Gastrocnemius medialis (tissue), 4 donors: ENCODE results near the gene DOP1A. TPM values are rescaled to one million over a fixed set of nuclear protein-coding genes. Genes with fewer than 3 reads are reported as not detected.

ENCODE experiments used
- ATAC-seq, 2 donors: fragments of 150-250 bp; one replicate each; pipeline ENCODE4 v1.9.1; 2016
- DNase-seq, 2 donors: peaks; one replicate each; pipeline ENCODE4 v3.0.0-alpha.2; 2019
- H3K27ac ChIP-seq, 4 donors: fragments of 200-600 bp; sonication (generic); 1 replicate in 1 of 4; 2 replicates in 3 of 4; pipeline ENCODE4 v1.5.1; 2016 to 2018; ENCODE audit warnings: mild to moderate bottlenecking in 2 of 4, moderate library complexity in 1 of 4
- H3K27me3 ChIP-seq, 3 donors: fragments of 200-600 bp; sonication (generic) in 2 of 3; 1 replicate in 1 of 3; 2 replicates in 2 of 3; pipeline versions ENCODE4 v1.5.1 to v1.6.0; 2016 to 2019; ENCODE audit warnings: mild to moderate bottlenecking in 1 of 3, moderate library complexity in 1 of 3
- H3K36me3 ChIP-seq, 2 donors: fragments of 200-600 bp; sonication (generic) in 1 of 2; one replicate each; pipeline ENCODE4 v1.5.1; 2017 to 2018
- H3K4me1 ChIP-seq, 2 donors: fragments of 200-600 bp; sonication (generic) in 1 of 2; one replicate each; pipeline ENCODE4 v1.5.1; 2016 to 2017; ENCODE audit warnings: mild to moderate bottlenecking in 2 of 2
- H3K4me3 ChIP-seq, 4 donors: fragments of 200-600 bp; sonication (generic) in 3 of 4; 1 replicate in 1 of 4; 2 replicates in 3 of 4; pipeline ENCODE4 v1.5.1; 2016 to 2019; ENCODE audit warnings: mild to moderate bottlenecking in 2 of 4
- H3K9me3 ChIP-seq, 3 donors: fragments of 200-600 bp; sonication (generic) in 2 of 3; 1 replicate in 1 of 3; 2 replicates in 2 of 3; pipeline ENCODE4 v1.5.1; 2016 to 2019
- CTCF ChIP-seq, 5 experiments: fragments of 450-650 bp in 3 of 5; fragments of 200-600 bp in 2 of 5; sonication (generic) in 2 of 5; IDR thresholded peaks in 4 of 5; conservative IDR thresholded peaks in 1 of 5; 1 replicate in 4 of 5; 2 replicates in 1 of 5; pipeline ENCODE4 v1.5.1; 2016 to 2019; ENCODE audit warnings: antibody characterized with exemption in 5 of 5, mild to moderate bottlenecking in 3 of 5, moderate library complexity in 3 of 5
- POLR2A ChIP-seq, 2 donors: fragments of 450-650 bp; IDR thresholded peaks; one replicate each; pipeline ENCODE4 v1.6.1; 2017; ENCODE audit warnings: antibody characterized with exemption in 2 of 2, mild to moderate bottlenecking in 2 of 2, moderate library complexity in 2 of 2
- in situ Hi-C, 4 donors: fragments of 200-750 bp; cut with MboI; loops; one replicate each; pipeline versions ENCODE4 v1.15.0 to v1.8.0; 2017; ENCODE audit warnings: low sequenced_read_pairs in 4 of 4
- intact Hi-C: fragments of 100-400 bp; cut with DNase I; formaldehyde crosslinking; loops from one replicate; pipeline ENCODE4 v1.15.1; 2023; ENCODE audit warnings: low total_unique reads
- total RNA-seq, 4 donors: library from RNA; depleted of rRNA; stranded (reverse); fragments of >200 nt; gene quantifications; one replicate each; pipeline versions ENCODE4 v1.1.0 to v1.2.3, GENCODE V29; 2016

Gene DOP1A
- total RNA-seq, 4 donors from 2014 or later = 12.4 to 30.9 (median 16.2) TPM

GRCh38 chr6:83167726-83168278 is 100.3 kb downstream of the DOP1A start:
- H3K36me3 ChIP-seq = peaks cover 8 to 90% of the 10 kb centered on the region in 2 donors
- H3K27ac ChIP-seq = no peak overlapping the region
- H3K4me1 ChIP-seq = no peaks in the 10 kb centered on the region
- TF ChIP-seq POLR2A (IDR thresholded peaks at IDR 0.05) (no peak), CTCF (IDR thresholded peaks at IDR 0.05 in 4 of 5, conservative IDR thresholded peaks at IDR 0.05 in 1 of 5) (no peak)
- no peak overlapping the region for H3K4me3 ChIP-seq
- in situ Hi-C loops = no loop called here
- intact Hi-C loops = no loop called here
- H3K27me3 ChIP-seq = no peaks in the 10 kb centered on the region
- H3K9me3 ChIP-seq = no peaks in the 10 kb centered on the region
- no peak for DNase-seq
- ATAC-seq = no peak

GRCh38 chr6:83168556-83168955 is 101.1 kb downstream of the DOP1A start:
- TF ChIP-seq CTCF (IDR thresholded peaks at IDR 0.05 in 4 of 5, conservative IDR thresholded peaks at IDR 0.05 in 1 of 5) (no peak), POLR2A (IDR thresholded peaks at IDR 0.05) (no peak)
- H3K4me1 ChIP-seq = no peaks in the 10 kb centered on the region
- H3K4me3 ChIP-seq = no peak overlapping the region
- no peaks in the 10 kb centered on the region for H3K9me3 ChIP-seq
- DNase-seq (no peak), ATAC-seq (no peak)
- peaks cover 8 to 90% of the 10 kb centered on the region in 2 donors for H3K36me3 ChIP-seq
- no peak overlapping the region for H3K27ac ChIP-seq
- in situ Hi-C loops (no loop called here), intact Hi-C loops (no loop called here)
- H3K27me3 ChIP-seq = no peaks in the 10 kb centered on the region

GRCh38 chr6:83169106-83169505 is 101.6 kb downstream of the DOP1A start:
- no peak for DNase-seq
- Histone ChIP-seq H3K27ac (no peak overlapping the region), H3K27me3 (no peaks in the 10 kb centered on the region), H3K36me3 (peaks cover 11 to 94% of the 10 kb centered on the region in 2 donors), H3K4me1 (no peaks in the 10 kb centered on the region), H3K9me3 (no peaks in the 10 kb centered on the region), H3K4me3 (no peak overlapping the region)
- TF ChIP-seq POLR2A (IDR thresholded peaks at IDR 0.05) (no peak), CTCF (IDR thresholded peaks at IDR 0.05 in 4 of 5, conservative IDR thresholded peaks at IDR 0.05 in 1 of 5) (no peak)
- in situ Hi-C loops (no loop called here), intact Hi-C loops (no loop called here)
- no peak for ATAC-seq

GRCh38 chr6:83169511-83169910 is 102.0 kb downstream of the DOP1A start:
- Histone ChIP-seq H3K27ac (no peak overlapping the region), H3K36me3 (peaks cover 13 to 94% of the 10 kb centered on the region in 2 donors), H3K4me3 (no peak overlapping the region), H3K27me3 (no peaks in the 10 kb centered on the region), H3K9me3 (no peaks in the 10 kb centered on the region), H3K4me1 (no peaks in the 10 kb centered on the region)
- DNase-seq = no peak
- TF ChIP-seq POLR2A (IDR thresholded peaks at IDR 0.05) (no peak), CTCF (IDR thresholded peaks at IDR 0.05 in 4 of 5, conservative IDR thresholded peaks at IDR 0.05 in 1 of 5) (no peak)
- no peak for ATAC-seq
- in situ Hi-C loops = no loop called here
- intact Hi-C loops = no loop called here

- H3K4me1 ChIP-seq = no peaks in the 10 kb centered on the region
- H3K27ac ChIP-seq = no peak overlapping the region
- DNase-seq (no peak), ATAC-seq (no peak)
- H3K9me3 ChIP-seq = no peaks in the 10 kb centered on the region
- no peak overlapping the region for H3K4me3 ChIP-seq
- intact Hi-C loops (no loop called here), in situ Hi-C loops (loop anchor here in 1 of 4 donors (25.0 kb wide), 1 partner anchor 939 kb away; the partner anchor contains the start of gene IBTK)
- no peak for TF ChIP-seq CTCF (IDR thresholded peaks at IDR 0.05 in 4 of 5, conservative IDR thresholded peaks at IDR 0.05 in 1 of 5)
- no peaks in the 10 kb centered on the region for H3K27me3 ChIP-seq
- peaks cover 5 to 72% of the 10 kb centered on the region in 2 donors for H3K36me3 ChIP-seq
These were observed 108.8 kb downstream of the DOP1A start for GRCh38 chr6:83176246-83176645.
